Immature natural killer cell (primary cell): ENCODE measurements around the gene ACYP2. TPM values are rescaled to one million over a fixed set of nuclear protein-coding genes. Genes with fewer than 3 reads are reported as not detected.
A peak's percentile ranks its signal among the peaks of the same experiment; 100 is the strongest.
"Not testable (repeated sequence)": the region's sequence is repeated elsewhere in the genome, so short reads cannot be mapped to it uniquely, and the experiment has no call there.

Experiments used
- DNase-seq, 3 donors: peaks; one replicate each; pipeline ENCODE4 v3.0.0; 2022; ENCODE audit warnings: mixed read lengths in 1 of 3
- H3K27ac Mint-ChIP-seq, 6 donors: one replicate each; pipeline ENCODE4 v1.8.0; 2020; ENCODE audit warnings: mixed read lengths in 6 of 6, mild to moderate bottlenecking in 5 of 6, inconsistent platforms in 4 of 6, moderate library complexity in 3 of 6
- H3K27me3 Mint-ChIP-seq, 3 donors: one replicate each; pipeline ENCODE4 v1.8.0; 2020 to 2021; ENCODE audit warnings: low read depth in 3 of 3, mild to moderate bottlenecking in 3 of 3, mixed read lengths in 3 of 3, moderate library complexity in 3 of 3, inconsistent platforms in 1 of 3
- H3K36me3 Mint-ChIP-seq, 3 donors: one replicate each; pipeline ENCODE4 v1.8.0; 2020; ENCODE audit warnings: mixed read lengths in 3 of 3, inconsistent platforms in 2 of 3, mild to moderate bottlenecking in 2 of 3
- H3K4me1 Mint-ChIP-seq, 2 donors: one replicate each; pipeline ENCODE4 v1.8.0; 2020; ENCODE audit warnings: inconsistent platforms in 2 of 2, mild to moderate bottlenecking in 2 of 2, mixed read lengths in 2 of 2, moderate library complexity in 1 of 2
- H3K4me3 Mint-ChIP-seq, 5 donors: one replicate each; pipeline ENCODE4 v1.8.0; 2020; ENCODE audit warnings: mild to moderate bottlenecking in 5 of 5, mixed read lengths in 5 of 5, inconsistent platforms in 3 of 5, moderate library complexity in 3 of 5
- H3K9me3 Mint-ChIP-seq, 6 donors: one replicate each; pipeline ENCODE4 v1.8.0; 2020; ENCODE audit warnings: mild to moderate bottlenecking in 6 of 6, mixed read lengths in 6 of 6, inconsistent platforms in 4 of 6, moderate library complexity in 3 of 6
- polyA plus RNA-seq, 3 donors: library from polyadenylated mRNA; unstranded; fragments of 300-500 nt; fragmentation: Illumina TruSeq; gene quantifications; one replicate each; pipeline ENCODE4 v1.2.3, GENCODE V29; 2021

Gene ACYP2
- polyA plus RNA-seq, 3 donors from 2014 or later = 18.8 to 20.0 (median 19.6) TPM

GRCh38 chr2:54259413-54260240 is 144.2 kb downstream of the ACYP2 start:
- peaks cover 0 to 1% (median 0%) of the 10 kb centered on the region in 6 donors for H3K9me3 Mint-ChIP-seq
- H3K4me3 Mint-ChIP-seq = no peak overlapping the region
- peaks cover 0 to 11% (median 11%) of the 10 kb centered on the region in 3 donors for H3K36me3 Mint-ChIP-seq
- H3K27ac Mint-ChIP-seq = no peak overlapping the region
- peaks cover 0 to 1% (median 0%) of the 10 kb centered on the region in 3 donors for H3K27me3 Mint-ChIP-seq
- no peaks in the 10 kb centered on the region for H3K4me1 Mint-ChIP-seq
- no peak for DNase-seq

DNA sequence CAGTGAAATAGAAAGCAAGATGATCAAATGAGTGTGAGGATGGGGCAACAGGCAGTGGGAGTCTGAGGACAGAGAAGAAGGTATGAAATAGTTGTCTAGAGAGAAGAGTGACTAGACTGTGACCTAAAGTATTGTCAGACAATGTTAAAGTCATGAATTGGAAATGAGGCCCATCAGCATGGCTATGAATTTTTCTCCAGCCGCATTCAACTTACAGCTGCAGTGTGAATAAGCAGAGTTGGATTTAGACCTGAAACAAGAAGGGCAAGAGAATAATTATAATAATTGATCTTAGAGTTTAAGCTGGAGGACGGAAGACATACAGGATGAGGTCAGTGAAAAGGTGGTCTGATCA is 144.8 kb downstream of the ACYP2 start:
- H3K4me1 Mint-ChIP-seq = no peaks in the 10 kb centered on the region
- H3K9me3 Mint-ChIP-seq = peaks cover 0 to 1% (median 0%) of the 10 kb centered on the region in 6 donors
- H3K36me3 Mint-ChIP-seq = peaks cover 0 to 14% (median 13%) of the 10 kb centered on the region in 3 donors
- no peak overlapping the region for H3K27ac Mint-ChIP-seq
- no peak overlapping the region for H3K4me3 Mint-ChIP-seq
- peaks cover 0 to 1% (median 0%) of the 10 kb centered on the region in 3 donors for H3K27me3 Mint-ChIP-seq
- no peak for DNase-seq

DNA sequence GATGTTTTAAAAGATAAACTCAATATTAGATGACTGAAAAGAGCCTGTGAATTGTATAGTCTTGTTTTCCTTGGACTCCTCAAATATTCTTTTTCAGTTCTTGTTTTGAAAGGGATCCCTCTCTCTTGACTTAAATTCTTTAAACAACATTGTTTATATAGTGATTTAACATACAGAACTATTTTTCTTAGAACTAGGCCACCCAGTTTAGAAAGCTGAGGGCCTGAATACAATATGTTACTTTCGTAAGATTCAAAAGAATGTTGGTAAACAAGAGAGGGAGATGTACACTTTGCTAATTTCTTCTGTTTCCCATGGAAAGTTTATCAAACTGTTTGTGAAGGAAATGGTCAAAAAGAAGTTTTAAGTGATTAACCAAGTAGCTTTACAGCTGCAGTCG is 146.1 kb downstream of the ACYP2 start:
- no peaks in the 10 kb centered on the region for H3K4me1 Mint-ChIP-seq
- no peak for DNase-seq
- H3K4me3 Mint-ChIP-seq = no peak overlapping the region
- H3K27ac Mint-ChIP-seq = no peak overlapping the region
- H3K36me3 Mint-ChIP-seq = peaks cover 0 to 10% (median 7%) of the 10 kb centered on the region in 3 donors
- peaks cover 0 to 1% (median 0%) of the 10 kb centered on the region in 3 donors for H3K27me3 Mint-ChIP-seq
- no peaks in the 10 kb centered on the region for H3K9me3 Mint-ChIP-seq

DNA sequence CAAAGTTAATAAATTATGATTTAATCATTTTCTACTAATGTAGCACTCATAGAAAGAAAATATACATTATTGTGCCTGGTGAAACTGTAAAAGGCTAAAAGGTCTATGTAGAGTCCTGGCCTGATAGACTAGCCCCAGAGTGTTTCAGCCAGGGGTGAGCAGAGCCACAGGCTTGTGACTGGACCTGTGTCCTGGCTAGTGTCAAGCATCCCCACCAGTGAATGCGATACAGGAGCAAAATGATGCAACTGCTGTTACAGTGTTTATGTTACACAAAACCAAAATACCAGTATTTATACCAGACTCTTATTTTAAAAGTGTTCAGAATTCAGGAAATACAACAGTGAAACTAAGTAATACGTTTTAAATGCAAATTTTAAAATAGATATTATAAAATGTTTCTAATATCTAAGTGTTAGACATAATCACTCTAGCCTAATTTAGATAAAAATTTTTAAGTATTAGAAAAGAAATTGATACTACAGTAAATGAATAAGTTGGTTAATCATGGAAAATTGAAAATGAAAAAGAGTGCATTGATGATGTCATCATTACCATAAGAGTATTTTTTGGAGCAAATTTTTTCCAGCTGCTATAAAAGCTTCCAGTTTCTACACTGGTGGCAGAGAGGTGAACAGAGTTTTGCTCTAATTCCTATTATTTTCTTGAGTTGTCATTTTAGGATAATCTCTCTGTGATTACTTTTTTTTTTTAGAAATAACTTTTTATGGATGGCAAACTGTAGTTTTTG is 146.8 kb downstream of the ACYP2 start:
- Mint-ChIP-seq H3K27ac (no peak overlapping the region), H3K4me3 (no peak overlapping the region), H3K36me3 (peaks cover 0 to 15% (median 7%) of the 10 kb centered on the region in 3 donors), H3K27me3 (peaks cover 0 to 1% (median 0%) of the 10 kb centered on the region in 3 donors), H3K9me3 (no peaks in the 10 kb centered on the region), H3K4me1 (no peaks in the 10 kb centered on the region)
- DNase-seq = no peak

GRCh38 chr2:54265081-54265480 is 149.7 kb downstream of the ACYP2 start:
- peaks cover 0 to 16% (median 7%) of the 10 kb centered on the region in 3 donors for H3K36me3 Mint-ChIP-seq
- not testable (repeated sequence) for H3K4me1 Mint-ChIP-seq, H3K27ac Mint-ChIP-seq, DNase-seq, H3K4me3 Mint-ChIP-seq, H3K27me3 Mint-ChIP-seq, H3K9me3 Mint-ChIP-seq

- peaks cover 0 to 2% (median 0%) of the 10 kb centered on the region in 3 donors for H3K27me3 Mint-ChIP-seq
- no peak overlapping the region for H3K27ac Mint-ChIP-seq
- H3K36me3 Mint-ChIP-seq = peaks cover 0 to 16% (median 7%) of the 10 kb centered on the region in 3 donors
Measured at GRCh38 chr2:54267577-54267976, 152.2 kb downstream of the ACYP2 start.

DNA sequence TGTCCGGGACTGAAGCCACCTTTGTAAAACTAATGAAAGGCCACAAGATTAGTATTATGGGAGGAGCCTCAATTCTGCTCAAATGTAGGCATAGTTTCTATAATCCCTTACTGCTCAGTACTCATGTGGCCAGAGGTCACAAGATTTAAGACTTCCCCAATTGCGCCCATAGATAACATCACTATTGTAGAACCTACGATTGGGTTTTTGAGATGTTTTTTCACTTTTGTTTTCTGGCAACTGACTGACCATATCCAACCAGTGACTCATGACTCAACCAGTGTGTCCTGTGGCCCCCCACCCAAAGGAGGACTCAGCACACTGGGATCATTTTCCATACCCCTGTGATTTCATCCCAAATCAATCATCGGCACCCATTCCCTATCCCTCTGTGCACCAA is 155.8 kb downstream of the ACYP2 start:
- no peak overlapping the region for H3K4me3 Mint-ChIP-seq
- H3K36me3 Mint-ChIP-seq = peaks cover 0 to 11% (median 3%) of the 10 kb centered on the region in 3 donors
- peaks cover 0 to 1% (median 0%) of the 10 kb centered on the region in 6 donors for H3K9me3 Mint-ChIP-seq
- peaks cover 0 to 2% (median 0%) of the 10 kb centered on the region in 3 donors for H3K27me3 Mint-ChIP-seq
- no peak overlapping the region for H3K27ac Mint-ChIP-seq
- no peak for DNase-seq
- H3K4me1 Mint-ChIP-seq = no peaks in the 10 kb centered on the region

More at GRCh38 chr2:54267577-54267976, 152.2 kb downstream of the ACYP2 start:
- DNase-seq = no peak
- Mint-ChIP-seq H3K4me1 (no peaks in the 10 kb centered on the region), H3K9me3 (peaks cover 0 to 1% (median 0%) of the 10 kb centered on the region in 6 donors), H3K4me3 (no peak overlapping the region)

DNA sequence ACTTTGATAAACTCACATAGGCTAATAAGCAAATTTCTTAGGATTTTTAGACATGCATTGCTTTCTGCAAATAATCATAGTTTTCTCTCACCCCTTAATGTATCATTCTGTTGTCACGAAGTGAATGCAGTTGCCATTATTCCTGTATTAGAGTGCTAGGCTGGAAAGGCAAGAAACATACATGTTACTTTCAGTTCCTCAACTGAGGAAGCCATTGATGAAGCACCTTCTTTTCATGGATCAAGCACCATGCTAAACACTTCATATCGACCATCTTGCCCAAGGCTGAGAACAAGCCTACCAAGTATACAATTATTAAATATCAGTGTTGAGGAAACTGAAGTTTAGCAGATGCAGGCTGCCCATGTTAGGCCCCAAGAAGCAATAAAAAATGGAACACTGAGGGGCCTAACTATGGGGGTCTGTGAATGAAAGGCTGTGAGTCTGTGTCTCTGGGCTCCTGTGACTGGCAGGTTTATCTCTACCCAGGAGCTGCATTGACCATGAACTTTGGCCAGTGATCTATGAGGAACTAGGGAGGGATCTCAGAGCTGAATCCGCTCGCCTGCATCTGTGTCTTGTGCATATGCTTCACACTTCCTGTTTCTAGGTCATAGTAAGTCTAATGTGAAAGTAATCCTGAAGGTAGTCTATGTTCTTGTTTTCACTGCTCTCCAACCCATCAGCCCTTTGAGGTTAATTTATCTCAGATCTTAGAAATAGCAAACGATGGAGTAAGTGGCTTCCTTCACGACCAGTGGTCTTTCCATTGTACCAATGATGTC is 156.6 kb downstream of the ACYP2 start:
- H3K27me3 Mint-ChIP-seq = peaks cover 0 to 2% (median 0%) of the 10 kb centered on the region in 3 donors
- peak overlapping the region in 1 of 5 donors; percentile 14 for H3K4me3 Mint-ChIP-seq
- DNase-seq = no peak
- H3K4me1 Mint-ChIP-seq = no peaks in the 10 kb centered on the region
- H3K27ac Mint-ChIP-seq = peak overlapping the region in 2 of 6 donors; percentile 17 to 19
- H3K9me3 Mint-ChIP-seq = peaks cover 0 to 1% (median 0%) of the 10 kb centered on the region in 6 donors
- peaks cover 0 to 8% (median 3%) of the 10 kb centered on the region in 3 donors for H3K36me3 Mint-ChIP-seq

DNA sequence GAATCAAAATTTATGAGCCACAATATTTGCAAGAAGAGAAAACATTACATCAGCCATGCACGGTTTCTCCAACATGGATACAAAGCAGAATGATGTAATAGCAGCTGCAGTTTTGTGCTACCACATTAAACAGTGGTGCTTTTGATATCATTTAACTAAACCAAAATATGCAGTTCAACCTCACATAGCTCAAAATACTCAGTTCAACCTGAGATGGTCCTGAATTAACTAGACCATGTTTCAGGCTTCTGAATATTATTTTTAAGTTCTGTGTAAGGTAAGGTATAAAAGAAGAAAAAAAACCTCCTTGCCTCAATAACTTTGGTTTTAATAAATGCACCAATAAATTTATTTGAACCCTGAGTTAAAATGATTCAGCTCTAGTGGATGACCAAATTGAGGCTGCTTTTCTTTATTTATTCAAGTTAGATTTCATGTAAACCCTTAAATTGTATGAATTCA is 159.4 kb downstream of the ACYP2 start:
- peaks cover 0 to 6% (median 3%) of the 10 kb centered on the region in 3 donors for H3K36me3 Mint-ChIP-seq
- no peak overlapping the region for H3K27ac Mint-ChIP-seq
- no peak for DNase-seq
- H3K4me1 Mint-ChIP-seq = no peaks in the 10 kb centered on the region
- peaks cover 0 to 2% (median 0%) of the 10 kb centered on the region in 3 donors for H3K27me3 Mint-ChIP-seq
- H3K9me3 Mint-ChIP-seq = peaks cover 0 to 1% (median 0%) of the 10 kb centered on the region in 6 donors
- no peak overlapping the region for H3K4me3 Mint-ChIP-seq

DNA sequence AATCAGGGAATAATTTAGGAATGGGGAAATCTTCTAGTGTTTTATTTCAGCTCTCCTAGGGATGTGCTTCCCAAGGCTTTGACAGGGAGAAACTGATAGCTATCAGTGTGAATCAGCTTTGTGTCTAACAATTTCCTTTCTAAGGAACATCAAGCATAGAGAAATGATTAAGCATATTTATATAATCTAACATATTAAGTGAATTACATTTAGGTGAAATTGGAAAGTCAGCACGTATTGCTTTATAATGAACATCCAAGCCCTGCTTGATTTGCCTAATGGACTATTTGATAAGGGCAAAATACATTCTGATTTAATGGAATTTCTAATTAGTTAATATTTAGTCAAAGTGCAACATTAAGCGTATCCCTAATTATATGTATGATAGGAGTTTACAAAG is 160.1 kb downstream of the ACYP2 start:
- Mint-ChIP-seq H3K36me3 (peaks cover 0 to 6% (median 3%) of the 10 kb centered on the region in 3 donors), H3K9me3 (no peaks in the 10 kb centered on the region), H3K27ac (no peak overlapping the region), H3K4me1 (no peaks in the 10 kb centered on the region), H3K27me3 (peaks cover 0 to 2% (median 0%) of the 10 kb centered on the region in 3 donors), H3K4me3 (no peak overlapping the region)
- DNase-seq = no peak

DNA sequence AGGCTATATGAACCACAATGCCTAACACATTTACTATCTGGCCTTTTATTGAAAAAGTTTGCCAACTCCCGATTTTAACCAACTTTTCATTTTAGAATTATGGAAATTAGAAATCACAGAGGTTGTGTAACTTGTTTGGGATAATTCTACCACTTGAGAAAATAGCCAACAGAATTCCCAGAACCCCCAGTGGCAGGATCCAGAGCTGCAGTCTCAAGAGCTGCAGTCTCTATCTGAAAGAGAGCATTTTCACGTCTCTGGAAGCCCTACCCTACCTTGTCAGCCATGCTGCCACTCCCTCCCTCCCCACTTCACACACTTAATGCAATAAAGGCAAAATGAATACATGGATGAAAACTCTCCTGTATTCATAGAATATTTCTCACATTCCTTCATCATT is 164.0 kb downstream of the ACYP2 start:
- Mint-ChIP-seq H3K27me3 (no peaks in the 10 kb centered on the region), H3K4me1 (no peaks in the 10 kb centered on the region), H3K27ac (no peak overlapping the region), H3K4me3 (no peak overlapping the region), H3K9me3 (no peaks in the 10 kb centered on the region), H3K36me3 (peaks cover 2 to 3% (median 3%) of the 10 kb centered on the region in 3 donors)
- no peak for DNase-seq

DNA sequence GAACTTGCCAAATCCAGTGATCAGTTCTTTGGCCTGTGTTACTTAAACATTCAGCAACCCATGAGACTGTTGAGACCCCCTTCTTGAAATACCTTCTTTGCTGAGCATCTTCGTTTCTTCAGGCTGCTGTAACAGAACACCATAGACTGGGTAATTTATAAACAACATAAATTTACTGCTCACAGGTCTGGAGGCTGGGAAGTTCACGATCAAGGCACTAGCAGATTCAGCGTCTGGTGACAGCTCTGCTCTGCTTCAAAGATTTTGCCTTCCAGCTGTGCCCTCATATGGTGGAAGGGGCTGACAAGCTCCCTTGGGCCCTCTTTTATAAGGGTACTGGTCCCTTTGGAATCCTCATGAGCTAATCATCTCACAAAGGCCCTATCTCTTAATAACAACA is 169.4 kb downstream of the ACYP2 start:
- Mint-ChIP-seq H3K27ac (no peak overlapping the region), H3K4me1 (no peaks in the 10 kb centered on the region), H3K27me3 (no peaks in the 10 kb centered on the region), H3K4me3 (no peak overlapping the region), H3K36me3 (peaks cover 10 to 13% (median 12%) of the 10 kb centered on the region in 3 donors), H3K9me3 (no peaks in the 10 kb centered on the region)
- no peak for DNase-seq

GRCh38 chr2:54285451-54285850 is 170.0 kb downstream of the ACYP2 start:
- no peak for DNase-seq
- H3K9me3 Mint-ChIP-seq = no peaks in the 10 kb centered on the region
- H3K27me3 Mint-ChIP-seq = no peaks in the 10 kb centered on the region
- H3K4me3 Mint-ChIP-seq = no peak overlapping the region
- no peak overlapping the region for H3K27ac Mint-ChIP-seq
- no peaks in the 10 kb centered on the region for H3K4me1 Mint-ChIP-seq
- H3K36me3 Mint-ChIP-seq = peaks cover 10 to 13% (median 12%) of the 10 kb centered on the region in 3 donors
